KMS-11 (cell line): ENCODE results near the gene NCAM2.

ENCODE experiments used
- H2AFZ ChIP-seq: fragments of 200-600 bp; sonication (generic); 2 replicates; pipeline ENCODE4 v1.6.1; 2016; ENCODE audit warnings: antibody characterized with exemption, mixed run types, low read depth
- H3K27ac ChIP-seq: fragments of 200-600 bp; sonication (generic); 2 replicates; pipeline ENCODE4 v1.6.1; 2016; ENCODE audit warnings: mild to moderate bottlenecking, mixed run types
- H3K27me3 ChIP-seq: fragments of 200-600 bp; sonication (generic); 2 replicates; pipeline ENCODE4 v1.6.1; 2017; ENCODE audit warnings: mild to moderate bottlenecking, low read depth, mixed run types, moderate library complexity; ENCODE audit not compliant: insufficient read depth
- H3K36me3 ChIP-seq: fragments of 200-600 bp; sonication (generic); 2 replicates; pipeline ENCODE4 v1.6.1; 2017; ENCODE audit warnings: mild to moderate bottlenecking, mixed run types; ENCODE audit not compliant: insufficient read depth
- H3K4me1 ChIP-seq: fragments of 200-600 bp; sonication (generic); 2 replicates; pipeline ENCODE4 v1.6.1; 2016; ENCODE audit warnings: mild to moderate bottlenecking, low read depth, mixed run types; ENCODE audit not compliant: poor library complexity, severe bottlenecking
- H3K4me2 ChIP-seq: fragments of 200-600 bp; sonication (generic); 2 replicates; pipeline ENCODE4 v1.7.0; 2016; ENCODE audit warnings: mild to moderate bottlenecking, mixed run types
- H3K4me3 ChIP-seq: fragments of 200-600 bp; sonication (generic); IDR thresholded peaks from 2 replicates; pipeline ENCODE4 v1.6.1; 2017; ENCODE audit warnings: low read depth, low read length, mixed read lengths; ENCODE audit not compliant: insufficient read depth
- H3K79me2 ChIP-seq: fragments of 200-600 bp; sonication (generic); 2 replicates; pipeline ENCODE4 v1.6.1; 2016; ENCODE audit warnings: low read depth, mixed run types; ENCODE audit not compliant: insufficient read depth
- H3K9ac ChIP-seq: fragments of 200-600 bp; sonication (generic); 2 replicates; pipeline ENCODE4 v1.6.1; 2016; ENCODE audit warnings: mild to moderate bottlenecking, mixed run types
- H4K20me1 ChIP-seq: fragments of 200-600 bp; sonication (generic); 2 replicates; pipeline ENCODE4 v1.6.1; 2016; ENCODE audit warnings: mild to moderate bottlenecking, mixed run types; ENCODE audit not compliant: insufficient read depth
- CTCF ChIP-seq: fragments of 200-600 bp; sonication (generic); conservative IDR thresholded peaks from 2 replicates; pipeline ENCODE4 v1.6.1; 2017; ENCODE audit warnings: low read depth, mild to moderate bottlenecking, antibody characterized with exemption, low read length, moderate library complexity, mixed read lengths

NCAM2 gene

GRCh38 chr21:21156957-21157356 lies 158.7 kb downstream of the NCAM2 start:
- no peaks in the 10 kb centered on the region for H3K27me3 ChIP-seq
- H3K27ac ChIP-seq, result no peak overlapping the region
- no peaks in the 10 kb centered on the region for H3K79me2 ChIP-seq
- no peak overlapping the region for H3K9ac ChIP-seq
- H3K4me2 ChIP-seq, result no peak overlapping the region
- no peaks in the 10 kb centered on the region for H4K20me1 ChIP-seq
- no peak for TF ChIP-seq CTCF
- H2AFZ ChIP-seq, result no peak overlapping the region
- H3K4me3 ChIP-seq, result no peak overlapping the region
- no peaks in the 10 kb centered on the region for H3K4me1 ChIP-seq
- no peaks in the 10 kb centered on the region for H3K36me3 ChIP-seq

- no peak overlapping the region for H3K4me2 ChIP-seq
- H3K36me3 ChIP-seq, result no peaks in the 10 kb centered on the region
- H3K4me1 ChIP-seq, result no peaks in the 10 kb centered on the region
- H2AFZ ChIP-seq, result no peak overlapping the region
- H3K9ac ChIP-seq, result no peak overlapping the region
- H4K20me1 ChIP-seq, result no peaks in the 10 kb centered on the region
- no peaks in the 10 kb centered on the region for H3K27me3 ChIP-seq
- H3K4me3 ChIP-seq, result no peak overlapping the region
- H3K79me2 ChIP-seq, result no peaks in the 10 kb centered on the region
- no peak overlapping the region for H3K27ac ChIP-seq
- no peak for TF ChIP-seq CTCF
Observed at GRCh38 chr21:21158376-21158918, 160.2 kb downstream of the NCAM2 start.

- no peak overlapping the region for H3K4me2 ChIP-seq
- H3K27me3 ChIP-seq, result no peaks in the 10 kb centered on the region
- no peaks in the 10 kb centered on the region for H3K36me3 ChIP-seq
- H2AFZ ChIP-seq, result no peak overlapping the region
- TF ChIP-seq CTCF, result no peak
- no peak overlapping the region for H3K9ac ChIP-seq
- H3K4me3 ChIP-seq, result no peak overlapping the region
- H3K79me2 ChIP-seq, result no peaks in the 10 kb centered on the region
- no peak overlapping the region for H3K27ac ChIP-seq
- H4K20me1 ChIP-seq, result no peaks in the 10 kb centered on the region
- H3K4me1 ChIP-seq, result no peaks in the 10 kb centered on the region
Observed at GRCh38 chr21:21159253-21159899, 161.2 kb downstream of the NCAM2 start.

- TF ChIP-seq CTCF, result no peak
- H3K4me3 ChIP-seq, result no peak overlapping the region
Observed at GRCh38 chr21:21162786-21163185, 164.6 kb downstream of the NCAM2 start.

More at GRCh38 chr21:21162786-21163185, 164.6 kb downstream of the NCAM2 start:
- Histone ChIP-seq H3K9ac (no peak overlapping the region), H3K36me3 (no peaks in the 10 kb centered on the region), H3K79me2 (no peaks in the 10 kb centered on the region), H3K27me3 (no peaks in the 10 kb centered on the region), H4K20me1 (no peaks in the 10 kb centered on the region), H3K4me2 (no peak overlapping the region), H2AFZ (no peak overlapping the region), H3K27ac (no peak overlapping the region), H3K4me1 (no peaks in the 10 kb centered on the region)
